Cardiac muscle cell (in vitro differentiated cells and primary cell): ENCODE data around the gene UBE2U. TPM values are rescaled to one million over a fixed set of nuclear protein-coding genes. Genes with fewer than 3 reads are reported as not detected.
A peak's percentile ranks its signal among the peaks of the same experiment; 100 is the strongest.
"Not testable (repeated sequence)": the region's sequence is repeated elsewhere in the genome, so short reads cannot be mapped to it uniquely, and the experiment has no call there.

Source experiments
- DNase-seq, 2 donors: peaks; one replicate each; pipeline versions ENCODE4 v3.0.0 to v3.0.0-alpha.2; 2010 to 2017; ENCODE audit warnings: low read depth in 1 of 2, low spot score in 1 of 2
- H3K27ac ChIP-seq: fragments of 200-600 bp; sonication (generic); 2 replicates; pipeline ENCODE4 v1.5.1; 2016
- H3K27me3 ChIP-seq: fragments of 200-600 bp; sonication (generic); 2 replicates; pipeline ENCODE4 v1.6.0; 2016; ENCODE audit warnings: control low read depth
- H3K36me3 ChIP-seq: fragments of 200-600 bp; sonication (generic); 2 replicates; pipeline ENCODE4 v1.5.1; 2016; ENCODE audit warnings: control low read depth
- H3K4me1 ChIP-seq: fragments of 200-600 bp; sonication (generic); 2 replicates; pipeline ENCODE4 v1.8.1; 2017; ENCODE audit warnings: low read depth, mild to moderate bottlenecking, mixed run types
- H3K4me3 ChIP-seq: fragments of 200-600 bp; sonication (generic); 2 replicates; pipeline ENCODE4 v1.5.1; 2016; ENCODE audit warnings: mild to moderate bottlenecking
- H3K9me3 ChIP-seq: fragments of 200-600 bp; sonication (generic); 2 replicates; pipeline ENCODE4 v1.5.1; 2017; ENCODE audit warnings: low read depth, mild to moderate bottlenecking, control low read depth
- polyA plus RNA-seq: library from polyadenylated mRNA; unstranded; fragments of >200 nt; fragmentation: Nextera tagmentation; extraction: Ambion mirVana; gene quantifications from 2 replicates; pipeline ENCODE4 v1.2.1, GENCODE V29; 2016
- total RNA-seq: library from RNA; depleted of rRNA; stranded (reverse); fragments of >200 nt; gene quantifications from 2 replicates; pipeline ENCODE4 v1.2.3, GENCODE V29; 2016
- TF ChIP-seq, protein P1 (sequence below): IDR thresholded peaks from 2 replicates; pipeline ENCODE4 v1.5.1; 2012; ENCODE audit warnings: low read depth, mild to moderate bottlenecking, low read length

Gene UBE2U
- total and polyA plus RNA-seq, 2 experiments from 2014 or later, result not detected

DNA sequence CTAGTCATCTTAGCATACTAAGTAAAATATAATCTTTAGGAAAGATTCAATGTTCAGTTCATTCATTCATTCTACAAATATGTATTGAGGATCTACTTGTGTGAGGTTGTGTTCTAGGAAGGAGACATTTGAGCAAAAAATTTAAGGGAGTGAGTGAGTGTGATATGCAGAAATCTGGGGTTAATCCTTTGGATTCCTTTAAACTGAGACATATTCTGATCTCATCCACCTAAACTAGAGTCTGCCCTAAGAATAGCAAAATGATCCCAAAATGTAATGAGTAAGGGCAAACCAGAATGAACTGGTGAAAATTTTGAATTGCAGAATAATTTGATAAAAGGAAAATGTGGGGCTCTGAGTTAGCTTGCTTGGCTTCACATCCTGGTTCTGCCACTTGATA, 8.6 kb downstream of the UBE2U start:
- H3K36me3 ChIP-seq, result no peaks in the 10 kb centered on the region
- no peak overlapping the region for H3K27ac ChIP-seq
- TF ChIP-seq, protein P1, sequence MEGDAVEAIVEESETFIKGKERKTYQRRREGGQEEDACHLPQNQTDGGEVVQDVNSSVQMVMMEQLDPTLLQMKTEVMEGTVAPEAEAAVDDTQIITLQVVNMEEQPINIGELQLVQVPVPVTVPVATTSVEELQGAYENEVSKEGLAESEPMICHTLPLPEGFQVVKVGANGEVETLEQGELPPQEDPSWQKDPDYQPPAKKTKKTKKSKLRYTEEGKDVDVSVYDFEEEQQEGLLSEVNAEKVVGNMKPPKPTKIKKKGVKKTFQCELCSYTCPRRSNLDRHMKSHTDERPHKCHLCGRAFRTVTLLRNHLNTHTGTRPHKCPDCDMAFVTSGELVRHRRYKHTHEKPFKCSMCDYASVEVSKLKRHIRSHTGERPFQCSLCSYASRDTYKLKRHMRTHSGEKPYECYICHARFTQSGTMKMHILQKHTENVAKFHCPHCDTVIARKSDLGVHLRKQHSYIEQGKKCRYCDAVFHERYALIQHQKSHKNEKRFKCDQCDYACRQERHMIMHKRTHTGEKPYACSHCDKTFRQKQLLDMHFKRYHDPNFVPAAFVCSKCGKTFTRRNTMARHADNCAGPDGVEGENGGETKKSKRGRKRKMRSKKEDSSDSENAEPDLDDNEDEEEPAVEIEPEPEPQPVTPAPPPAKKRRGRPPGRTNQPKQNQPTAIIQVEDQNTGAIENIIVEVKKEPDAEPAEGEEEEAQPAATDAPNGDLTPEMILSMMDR, result no peak
- no peaks in the 10 kb centered on the region for H3K27me3 ChIP-seq
- H3K9me3 ChIP-seq, result no peaks in the 10 kb centered on the region
- H3K4me1 ChIP-seq, result no peaks in the 10 kb centered on the region
- H3K4me3 ChIP-seq, result no peak overlapping the region
- no peak for DNase-seq

DNA sequence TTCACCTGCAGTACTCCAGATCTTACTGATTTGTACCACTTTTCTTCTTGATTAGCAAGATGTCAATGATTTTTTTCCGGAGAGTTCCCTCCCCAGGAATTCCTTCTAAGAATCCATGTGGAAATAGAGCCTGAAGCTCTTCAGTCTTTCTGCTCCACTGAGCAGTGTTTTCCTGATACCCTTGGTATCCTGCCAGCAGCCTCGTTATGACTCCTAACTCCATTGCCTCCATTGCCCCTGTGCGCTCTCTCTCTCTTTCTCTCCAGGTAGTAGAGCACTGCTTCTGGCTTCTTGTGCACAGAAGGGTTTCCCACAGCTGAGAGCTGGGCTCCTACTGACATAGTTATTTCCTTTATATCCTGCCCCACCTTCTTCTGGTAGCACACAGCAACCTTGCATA, 12.2 kb downstream of the UBE2U start:
- Histone ChIP-seq H3K4me3 (no peak overlapping the region), H3K27me3 (no peaks in the 10 kb centered on the region), H3K27ac (no peak overlapping the region), H3K4me1 (no peaks in the 10 kb centered on the region), H3K9me3 (no peaks in the 10 kb centered on the region), H3K36me3 (no peaks in the 10 kb centered on the region)
- TF ChIP-seq, protein P1, result no peak
- DNase-seq, result no peak

DNA sequence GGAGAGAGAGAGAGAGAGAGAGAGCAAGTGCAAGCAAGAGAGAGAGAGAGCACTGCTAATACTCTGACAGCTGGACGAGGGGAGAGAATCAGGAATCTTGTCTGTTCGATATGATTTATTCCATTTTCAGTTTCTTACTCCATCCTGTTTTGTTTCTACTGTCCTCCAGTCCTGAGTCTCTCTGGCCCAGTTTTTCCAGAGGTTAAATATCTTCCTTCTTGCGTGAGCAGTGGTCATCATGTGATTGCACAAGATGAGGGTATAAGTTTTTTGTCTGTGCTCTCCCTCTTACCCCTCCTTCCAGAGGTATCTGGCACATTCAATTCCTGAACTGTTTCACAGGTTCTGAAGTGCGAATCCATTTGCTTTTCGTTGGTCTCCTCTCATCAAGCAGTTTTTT, 16.8 kb downstream of the UBE2U start:
- Histone ChIP-seq H3K4me1 (no peaks in the 10 kb centered on the region), H3K9me3 (no peaks in the 10 kb centered on the region), H3K27me3 (no peaks in the 10 kb centered on the region), H3K27ac (no peak overlapping the region), H3K36me3 (no peaks in the 10 kb centered on the region), H3K4me3 (no peak overlapping the region)
- TF ChIP-seq, protein P1, result no peak
- DNase-seq, result peak in 1 of 2 donors; percentile 65

DNA sequence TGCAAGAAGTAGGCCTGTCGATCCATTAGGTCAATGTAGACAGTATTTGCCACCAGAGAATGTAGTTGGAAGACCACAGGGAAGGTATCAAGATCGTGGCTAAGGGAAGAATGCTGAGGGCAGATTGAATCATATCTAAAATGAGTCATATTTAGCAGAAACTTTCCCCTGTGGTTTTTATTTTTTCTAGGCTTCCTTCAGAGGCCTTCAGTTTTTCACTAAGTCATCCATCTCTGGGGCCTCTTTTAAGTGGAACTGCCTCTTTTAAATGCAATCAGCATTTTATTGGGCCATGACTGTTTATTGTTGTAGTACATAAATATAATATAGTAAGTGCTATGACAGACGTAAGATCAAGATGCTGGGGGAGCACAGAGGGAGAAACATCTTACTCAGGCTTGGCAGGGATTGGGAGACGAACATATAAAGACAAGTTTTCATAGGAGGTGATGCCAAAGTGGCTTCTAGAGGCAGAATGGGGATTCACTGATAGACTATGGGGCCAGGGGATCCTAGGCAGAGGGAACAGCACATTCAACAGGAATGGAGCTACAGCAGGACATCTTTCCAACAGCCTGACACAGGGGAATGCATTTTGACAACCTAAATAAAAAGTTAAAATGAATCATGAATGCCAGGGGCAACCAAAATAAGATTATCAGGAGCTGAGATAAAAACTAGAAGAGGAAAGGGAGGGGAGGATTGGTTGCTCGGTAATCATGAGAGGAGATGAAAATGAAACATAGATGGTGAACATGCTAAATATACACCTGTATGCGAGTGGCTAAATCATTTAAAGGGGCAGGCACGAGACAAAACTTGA, 20.1 kb downstream of the UBE2U start:
- H3K27ac ChIP-seq, result no peak overlapping the region
- TF ChIP-seq, protein P1, result no peak
- DNase-seq, result peak in 1 of 2 donors; percentile 80

DNA sequence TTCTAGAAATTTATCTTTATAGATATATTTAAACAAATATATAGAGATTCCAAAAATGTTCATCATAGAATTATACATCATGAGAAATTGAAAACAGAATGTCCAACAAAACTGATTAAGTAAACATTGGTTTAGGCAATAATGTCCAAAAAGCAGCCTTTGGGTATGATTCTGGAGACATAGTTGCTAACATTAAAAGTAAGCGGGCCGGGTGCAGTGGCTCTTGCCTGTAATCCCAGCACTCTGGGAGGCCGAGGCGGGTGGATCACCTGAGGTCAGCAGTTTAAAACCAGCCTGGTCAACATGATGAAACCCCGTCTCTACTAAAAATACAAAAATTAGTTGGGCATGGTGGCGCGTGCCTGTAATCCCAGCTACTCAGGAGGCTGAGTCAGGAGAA, 20.8 kb downstream of the UBE2U start:
- not testable (repeated sequence) for DNase-seq, H3K27ac ChIP-seq, H3K27me3 ChIP-seq, H3K4me3 ChIP-seq, H3K4me1 ChIP-seq, H3K9me3 ChIP-seq, H3K36me3 ChIP-seq

More for the DNA sequence above, 20.1 kb downstream of the UBE2U start:
- H3K9me3 ChIP-seq, result no peaks in the 10 kb centered on the region
- H3K36me3 ChIP-seq, result no peaks in the 10 kb centered on the region
- H3K4me1 ChIP-seq, result no peaks in the 10 kb centered on the region
- H3K27me3 ChIP-seq, result no peaks in the 10 kb centered on the region
- H3K4me3 ChIP-seq, result no peak overlapping the region

DNA sequence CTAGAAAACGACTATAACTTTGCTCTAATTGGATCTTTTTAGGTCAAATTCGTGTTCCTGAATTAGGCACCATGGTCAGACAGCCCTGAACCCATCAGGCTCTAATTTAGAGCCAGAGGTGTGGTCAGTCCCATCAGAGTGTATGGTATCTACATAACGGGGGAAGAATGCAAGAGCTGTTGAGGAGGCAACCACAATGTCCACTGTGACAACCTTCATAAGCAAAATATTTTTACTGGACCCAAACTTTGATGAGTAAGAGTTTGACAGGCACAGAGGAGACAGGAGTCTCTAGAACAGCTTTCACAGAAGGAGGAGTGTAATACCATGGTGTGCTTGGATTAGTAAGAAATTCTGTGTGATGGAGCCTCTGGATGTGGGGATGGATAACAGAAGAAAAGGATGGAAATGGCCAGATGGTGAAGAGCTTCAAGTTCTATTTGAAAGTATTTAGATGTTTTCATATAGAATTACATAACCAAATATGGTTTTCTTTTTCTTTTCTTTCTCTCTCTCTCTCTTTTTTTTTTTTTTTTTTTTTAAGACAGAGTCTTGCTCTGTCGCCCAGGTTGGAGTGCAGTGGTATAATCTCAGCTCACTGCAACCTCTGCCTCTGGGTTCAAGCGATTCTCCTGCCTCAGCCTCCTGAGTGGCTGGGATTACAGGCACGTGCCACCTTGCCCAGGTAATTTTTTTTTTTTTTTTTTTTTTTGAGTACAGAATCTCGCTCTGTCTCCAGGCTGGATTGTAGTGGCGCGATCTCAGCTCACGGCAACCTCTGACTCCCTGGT, 24.9 kb downstream of the UBE2U start:
- Histone ChIP-seq H3K4me3 (no peak overlapping the region), H3K36me3 (no peaks in the 10 kb centered on the region), H3K27me3 (no peaks in the 10 kb centered on the region), H3K9me3 (no peaks in the 10 kb centered on the region), H3K4me1 (peaks cover 9% of the 10 kb centered on the region), H3K27ac (no peak overlapping the region)
- TF ChIP-seq, protein P1, result no peak
- DNase-seq, result no peak
